Endothelial cell of umbilical vein (primary cell): ENCODE measurements around the gene CXXC5.

Source experiments
- CTCF ChIP-seq, 2 donors: IDR thresholded peaks; 1 replicate in 1 of 2; 2 replicates in 1 of 2; pipeline ENCODE4 v1.5.1; 2011; ENCODE audit warnings: low read length in 2 of 2, mild to moderate bottlenecking in 2 of 2, moderate library complexity in 2 of 2, control low read depth in 1 of 2, inconsistent platforms in 1 of 2, low read depth in 1 of 2; ENCODE audit not compliant: insufficient read depth in 1 of 2; ENCODE audit errors: extremely low read depth in 1 of 2
- EZH2 ChIP-seq: IDR thresholded peaks from 2 replicates; pipeline ENCODE4 v1.6.1; 2012; ENCODE audit warnings: borderline replicate concordance, low read depth, mild to moderate bottlenecking, moderate library complexity, low read length, inconsistent platforms; ENCODE audit not compliant: severe bottlenecking
- POLR2A ChIP-seq: IDR thresholded peaks from 2 replicates; pipeline ENCODE4 v1.6.1; 2012; ENCODE audit warnings: low read depth, mild to moderate bottlenecking, control low read depth, low read length
- POLR2AphosphoS5 ChIP-seq: IDR thresholded peaks from 2 replicates; pipeline ENCODE4 v1.6.1; 2012; ENCODE audit warnings: low read depth, mild to moderate bottlenecking, control low read depth, low read length, moderate library complexity; ENCODE audit not compliant: insufficient read depth
- TF ChIP-seq, protein P1 (sequence below): IDR thresholded peaks from 2 replicates; pipeline ENCODE4 v1.6.1; 2011; ENCODE audit not compliant: insufficient read depth, insufficient read length

DNA sequence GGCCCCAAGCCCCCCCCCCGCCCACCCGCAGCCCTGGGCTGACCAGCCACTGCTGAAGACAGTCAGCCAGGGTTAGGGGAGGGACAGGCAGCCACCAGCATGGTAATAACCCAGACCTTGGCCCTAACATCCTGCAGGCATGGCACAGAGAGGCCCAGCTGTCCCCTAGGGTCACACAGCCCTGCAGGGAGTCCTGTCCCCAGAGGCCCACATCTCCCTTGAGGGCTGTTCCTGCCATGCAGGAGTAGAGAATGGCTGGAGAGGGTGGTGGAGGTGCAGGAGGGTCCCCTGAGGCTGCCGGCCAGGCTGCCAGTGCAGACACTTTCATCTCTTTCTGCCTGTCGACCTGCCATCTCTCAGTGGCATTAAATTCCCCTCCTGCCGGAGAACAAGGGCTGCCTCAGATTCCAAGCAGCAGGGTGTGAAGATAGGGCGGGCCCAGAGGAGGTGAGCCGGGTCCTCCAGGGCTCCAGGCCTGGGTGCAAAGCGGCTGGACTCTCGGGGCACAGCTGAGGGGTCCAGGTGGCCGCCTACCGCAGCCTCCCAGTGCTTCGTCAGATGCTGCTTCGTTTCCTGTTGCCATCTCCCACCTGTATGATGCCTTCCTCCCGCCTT lies 40.0 kb downstream of the CXXC5 start:
- TF ChIP-seq CTCF (IDR thresholded peaks at IDR 0.05; ENCODE audit: extremely low read depth in 1 of 2, insufficient read depth in 1 of 2, low read depth in 1 of 2, low read length in 2 of 2): no peak
- no peak for TF ChIP-seq POLR2AphosphoS5
- no peak for TF ChIP-seq POLR2A
- TF ChIP-seq EZH2: no peak
- TF ChIP-seq, protein P1, sequence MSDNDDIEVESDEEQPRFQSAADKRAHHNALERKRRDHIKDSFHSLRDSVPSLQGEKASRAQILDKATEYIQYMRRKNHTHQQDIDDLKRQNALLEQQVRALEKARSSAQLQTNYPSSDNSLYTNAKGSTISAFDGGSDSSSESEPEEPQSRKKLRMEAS: no peak
